ENCODE results near the gene CHRM5.

- TF ChIP-seq CTCF (IDR thresholded peaks at IDR 0.05) (no peak), POLR2A (IDR thresholded peaks at IDR 0.05) (no peak), POLR2AphosphoS5 (IDR thresholded peaks at IDR 0.05) (no peak), EP300 (IDR thresholded peaks at IDR 0.05) (no peak)
Observed at GRCh38 chr15:34065941-34066340, 97.6 kb downstream of the CHRM5 start.
